Neuron (in vitro differentiated cells): ENCODE results near the gene TM4SF4.

Experiments
- H2AFZ ChIP-seq: one replicate; pipeline ENCODE4 v1.6.1; 2013; ENCODE audit warnings: low read depth, mild to moderate bottlenecking, inconsistent platforms, low read length, moderate library complexity
- H3K27me3 ChIP-seq: one replicate; pipeline ENCODE4 v1.6.1; 2013; ENCODE audit warnings: low read length; ENCODE audit not compliant: insufficient read depth
- H3K36me3 ChIP-seq: one replicate; pipeline ENCODE4 v1.6.1; 2013; ENCODE audit warnings: low read length; ENCODE audit not compliant: insufficient read depth
- H3K4me1 ChIP-seq: one replicate; pipeline ENCODE4 v1.6.1; 2013; ENCODE audit warnings: low read length; ENCODE audit not compliant: insufficient read depth
- H3K4me3 ChIP-seq: 2 replicates; pipeline ENCODE4 v1.5.1; 2013; ENCODE audit warnings: mild to moderate bottlenecking, low read length, moderate library complexity
- H3K9me3 ChIP-seq: one replicate; pipeline ENCODE4 v1.6.1; 2013; ENCODE audit warnings: low read length

Gene TM4SF4

DNA sequence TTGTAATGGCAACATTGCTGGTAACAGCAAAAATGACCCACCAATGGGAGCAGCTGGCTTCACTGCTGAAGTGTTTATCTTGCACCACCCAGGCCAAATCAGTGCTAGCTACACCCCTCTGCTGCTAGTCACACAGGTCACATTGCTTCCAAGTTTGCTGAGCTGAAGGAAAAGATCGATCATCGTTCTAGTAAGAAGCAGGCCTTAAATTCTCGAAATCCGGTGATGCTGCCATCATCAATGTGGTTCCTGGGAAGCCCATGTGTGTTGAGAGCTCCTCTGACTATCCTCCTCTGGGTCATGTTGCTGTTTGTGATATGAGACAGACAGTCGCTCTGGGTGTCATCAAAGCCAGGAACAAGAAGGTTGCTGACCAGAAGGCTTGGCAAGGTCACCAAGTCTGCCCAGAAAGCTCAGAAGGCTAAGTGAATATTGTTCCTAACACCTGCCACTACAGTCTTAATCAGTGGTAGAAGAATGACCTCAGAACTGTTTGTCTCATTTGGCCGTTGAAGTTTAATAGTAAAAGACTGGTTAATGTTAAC lies 21.2 kb downstream of the TM4SF4 start:
- no peak overlapping the region for H2AFZ ChIP-seq
- no peaks in the 10 kb centered on the region for H3K4me1 ChIP-seq
- H3K9me3 ChIP-seq: no peaks in the 10 kb centered on the region
- no peaks in the 10 kb centered on the region for H3K36me3 ChIP-seq
- no peak overlapping the region for H3K4me3 ChIP-seq
- H3K27me3 ChIP-seq: peaks cover 6% of the 10 kb centered on the region

DNA sequence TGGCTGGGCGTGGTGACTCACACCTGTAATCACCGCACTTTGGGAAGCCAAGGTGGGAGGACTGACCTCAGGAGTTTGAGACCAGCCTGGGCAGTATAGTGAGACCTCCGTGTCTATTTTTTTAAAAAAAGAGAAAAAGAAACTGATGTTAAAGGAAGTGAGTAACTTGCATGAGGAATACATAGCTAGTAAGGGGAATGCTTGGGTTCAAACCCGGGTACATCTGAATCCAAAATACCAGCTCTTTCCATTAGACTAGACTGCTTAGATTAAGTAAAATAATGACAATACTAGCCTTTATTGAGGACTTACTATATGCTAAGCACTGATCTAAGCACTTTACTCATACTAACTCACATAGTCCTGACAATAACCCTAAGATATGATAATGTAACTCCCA lies 22.4 kb downstream of the TM4SF4 start:
- Histone ChIP-seq H3K4me3 (no peak overlapping the region), H3K27me3 (peaks cover 6% of the 10 kb centered on the region), H3K4me1 (no peaks in the 10 kb centered on the region), H3K36me3 (no peaks in the 10 kb centered on the region), H3K9me3 (no peaks in the 10 kb centered on the region), H2AFZ (no peak overlapping the region)

DNA sequence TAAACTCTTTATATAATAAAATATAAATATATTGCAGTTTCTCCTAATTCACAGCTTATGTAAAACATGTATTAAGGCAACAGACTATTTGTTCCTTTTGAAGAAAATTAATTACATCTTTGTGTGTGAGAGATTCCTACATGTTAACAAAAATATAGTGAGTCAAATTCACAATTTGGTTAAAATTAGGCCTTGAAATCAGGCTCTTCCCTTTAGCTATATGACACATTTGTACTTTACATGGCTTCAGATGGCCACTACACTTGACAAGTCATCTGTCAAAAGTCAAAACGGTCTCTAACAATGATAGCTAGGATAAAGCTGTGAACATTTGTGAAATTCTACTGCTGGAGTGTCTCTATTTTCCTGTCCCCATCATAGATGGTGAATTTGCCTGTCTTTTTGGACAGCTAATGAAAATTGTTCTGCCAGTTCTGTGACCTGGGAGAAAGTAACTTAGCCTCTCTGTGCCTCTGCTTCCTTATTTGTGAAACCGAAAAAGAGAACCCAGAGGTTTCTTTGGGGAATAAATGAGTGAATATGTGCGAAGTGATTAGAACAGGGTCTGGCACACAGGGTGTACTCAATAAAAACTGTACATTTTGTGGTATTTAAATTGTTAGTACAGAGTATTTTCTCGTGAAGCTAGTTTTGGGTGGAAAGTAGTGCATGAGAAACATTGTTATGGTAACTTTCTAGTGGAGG lies 23.6 kb downstream of the TM4SF4 start:
- Histone ChIP-seq H3K36me3 (no peaks in the 10 kb centered on the region), H2AFZ (no peak overlapping the region), H3K9me3 (no peaks in the 10 kb centered on the region), H3K27me3 (no peaks in the 10 kb centered on the region), H3K4me1 (no peaks in the 10 kb centered on the region), H3K4me3 (no peak overlapping the region)

DNA sequence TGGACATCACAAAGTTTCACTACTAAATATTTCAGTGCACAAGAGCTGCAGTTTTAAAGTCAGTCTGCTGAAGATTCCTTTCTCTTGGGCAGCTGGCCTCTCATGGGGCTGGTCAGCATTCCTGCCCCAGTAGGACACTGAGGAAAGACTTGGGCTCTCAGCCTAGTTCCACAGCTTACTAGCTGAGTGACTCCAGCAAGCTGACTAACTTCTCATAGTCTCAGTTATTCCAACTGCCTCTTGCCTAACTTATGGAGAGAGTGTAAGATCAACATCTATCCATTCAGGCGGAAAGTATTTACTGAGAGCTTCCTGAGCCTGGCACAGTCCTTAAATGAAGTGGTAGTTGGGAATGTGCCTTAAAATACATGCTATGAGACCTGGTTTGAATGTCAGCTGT lies 27.0 kb downstream of the TM4SF4 start:
- H3K27me3 ChIP-seq: no peaks in the 10 kb centered on the region
- no peaks in the 10 kb centered on the region for H3K9me3 ChIP-seq
- no peak overlapping the region for H3K4me3 ChIP-seq
- no peaks in the 10 kb centered on the region for H3K4me1 ChIP-seq
- no peaks in the 10 kb centered on the region for H3K36me3 ChIP-seq
- no peak overlapping the region for H2AFZ ChIP-seq

DNA sequence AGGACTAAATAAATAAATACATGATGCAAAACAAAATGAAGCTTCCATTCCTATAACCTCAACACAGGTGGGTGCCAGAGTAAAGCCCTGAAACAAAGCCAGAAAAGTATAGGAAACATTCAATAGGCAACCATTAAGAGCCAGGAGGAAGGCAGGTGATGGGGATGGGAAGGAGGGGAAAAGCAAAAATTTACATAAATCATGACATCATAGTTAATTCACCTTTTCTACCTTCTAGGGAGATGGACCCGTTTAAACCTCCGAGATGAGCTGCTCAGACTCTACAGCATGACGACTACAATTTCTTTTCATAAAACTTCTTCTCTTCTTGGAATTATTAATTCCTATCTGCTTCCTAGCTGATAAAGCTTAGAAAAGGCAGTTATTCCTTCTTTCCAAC lies 27.9 kb downstream of the TM4SF4 start:
- Histone ChIP-seq H3K9me3 (no peaks in the 10 kb centered on the region), H3K27me3 (no peaks in the 10 kb centered on the region), H3K4me1 (no peaks in the 10 kb centered on the region), H3K36me3 (no peaks in the 10 kb centered on the region), H2AFZ (no peak overlapping the region), H3K4me3 (no peak overlapping the region)

DNA sequence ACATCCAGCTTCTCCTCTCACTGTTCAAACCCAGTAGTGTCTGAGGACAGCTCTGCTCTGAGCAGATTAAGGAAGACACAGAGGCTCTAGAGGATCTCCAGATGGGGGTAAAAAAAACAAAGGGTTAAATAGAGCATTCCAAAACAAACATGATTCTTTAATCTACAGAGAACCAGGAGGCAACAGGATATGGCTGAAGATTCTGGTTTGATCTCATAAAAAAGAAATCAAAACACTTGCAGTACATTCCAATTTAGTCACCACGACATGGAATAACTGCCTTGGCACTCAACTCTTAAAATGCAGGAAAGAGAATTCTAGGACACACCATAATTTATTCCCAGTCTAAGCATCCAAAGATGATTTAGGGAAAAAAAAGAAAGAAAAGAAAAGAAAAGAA lies 32.0 kb downstream of the TM4SF4 start:
- Histone ChIP-seq H3K27me3 (no peaks in the 10 kb centered on the region), H2AFZ (no peak overlapping the region), H3K9me3 (no peaks in the 10 kb centered on the region), H3K36me3 (no peaks in the 10 kb centered on the region), H3K4me3 (no peak overlapping the region), H3K4me1 (no peaks in the 10 kb centered on the region)

DNA sequence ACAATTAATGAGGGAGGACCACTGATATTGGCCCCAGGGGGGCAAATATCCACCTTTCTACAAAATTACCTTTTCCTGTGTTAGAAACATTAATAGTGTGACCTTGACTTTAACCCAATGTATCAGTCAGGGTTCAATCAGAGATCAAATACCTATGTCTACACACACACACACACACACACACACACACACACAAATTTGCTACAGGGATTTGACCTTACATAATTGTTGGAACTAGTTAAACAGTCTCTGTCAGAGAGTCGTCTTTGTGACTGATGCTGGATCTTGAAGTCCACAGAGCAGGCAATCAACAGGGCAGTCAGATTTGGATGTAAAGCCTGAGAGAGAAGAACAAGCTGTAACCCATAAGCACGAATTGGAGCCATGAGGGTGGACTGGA lies 32.5 kb downstream of the TM4SF4 start:
- no peak overlapping the region for H3K4me3 ChIP-seq
- no peaks in the 10 kb centered on the region for H3K4me1 ChIP-seq
- H2AFZ ChIP-seq: no peak overlapping the region
- no peaks in the 10 kb centered on the region for H3K27me3 ChIP-seq
- no peaks in the 10 kb centered on the region for H3K9me3 ChIP-seq
- no peaks in the 10 kb centered on the region for H3K36me3 ChIP-seq

DNA sequence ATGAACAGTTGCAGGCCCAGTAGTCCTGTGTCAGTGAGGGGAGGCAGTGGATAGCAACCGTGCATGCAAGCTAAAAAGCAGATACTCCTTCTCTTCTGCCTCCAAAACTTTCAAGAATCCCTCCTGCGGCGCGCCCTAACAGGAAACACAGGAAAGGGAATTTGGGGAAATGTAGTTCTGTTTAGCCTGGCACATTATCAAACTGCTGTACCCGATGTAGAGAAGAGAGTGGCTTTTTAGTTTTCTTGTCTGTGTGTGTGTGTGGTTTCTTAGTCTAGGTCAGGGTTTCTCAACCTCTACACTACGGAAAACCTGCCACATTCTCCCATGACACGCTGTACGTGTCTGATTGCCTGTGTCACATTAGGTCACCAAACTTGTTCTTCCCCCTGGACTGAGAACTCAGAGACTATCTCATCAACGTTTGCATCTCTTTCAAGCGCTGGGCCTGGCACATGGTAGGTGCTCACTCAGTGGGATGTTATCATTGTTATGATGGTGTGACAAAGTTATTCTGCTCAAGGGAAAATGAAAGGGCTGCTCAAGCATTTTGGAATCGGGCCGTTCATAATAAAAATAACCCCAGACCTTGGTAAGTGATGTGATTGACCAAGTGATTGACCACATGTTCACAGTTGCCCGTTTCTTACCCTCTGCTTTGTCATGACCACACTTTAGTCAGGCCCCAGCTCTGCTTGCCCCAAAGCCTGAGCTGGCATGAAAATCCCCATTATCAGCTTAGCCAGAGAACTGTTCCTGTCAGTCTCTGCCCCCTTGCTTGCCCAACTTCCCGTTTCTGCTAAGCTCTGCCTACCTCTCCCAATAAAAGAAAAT lies 33.2 kb downstream of the TM4SF4 start:
- Histone ChIP-seq H3K9me3 (no peaks in the 10 kb centered on the region), H3K4me1 (no peaks in the 10 kb centered on the region), H2AFZ (no peak overlapping the region), H3K36me3 (no peaks in the 10 kb centered on the region), H3K27me3 (no peaks in the 10 kb centered on the region), H3K4me3 (no peak overlapping the region)

DNA sequence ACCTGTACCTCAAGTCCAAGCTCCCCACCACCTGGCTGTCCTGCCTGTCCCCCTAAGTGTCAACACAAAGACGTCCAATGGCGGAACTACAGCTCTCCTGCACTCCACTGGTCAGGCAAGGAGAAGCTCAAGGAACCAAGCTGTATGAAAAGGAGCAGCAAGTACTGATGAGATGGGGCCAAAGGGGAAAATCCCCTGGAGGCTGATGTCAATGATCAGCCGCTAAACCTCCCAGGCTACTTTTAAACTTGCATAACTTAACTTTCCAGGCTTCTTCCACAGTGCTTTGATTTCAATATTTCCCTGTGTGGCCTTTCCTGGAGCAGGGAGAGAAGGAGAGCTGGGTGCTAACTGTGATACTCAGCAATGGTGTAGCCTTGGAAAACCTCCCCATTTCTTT lies 35.0 kb downstream of the TM4SF4 start:
- Histone ChIP-seq H3K4me3 (no peak overlapping the region), H3K9me3 (no peaks in the 10 kb centered on the region), H3K36me3 (no peaks in the 10 kb centered on the region), H3K4me1 (no peaks in the 10 kb centered on the region), H2AFZ (no peak overlapping the region), H3K27me3 (no peaks in the 10 kb centered on the region)

DNA sequence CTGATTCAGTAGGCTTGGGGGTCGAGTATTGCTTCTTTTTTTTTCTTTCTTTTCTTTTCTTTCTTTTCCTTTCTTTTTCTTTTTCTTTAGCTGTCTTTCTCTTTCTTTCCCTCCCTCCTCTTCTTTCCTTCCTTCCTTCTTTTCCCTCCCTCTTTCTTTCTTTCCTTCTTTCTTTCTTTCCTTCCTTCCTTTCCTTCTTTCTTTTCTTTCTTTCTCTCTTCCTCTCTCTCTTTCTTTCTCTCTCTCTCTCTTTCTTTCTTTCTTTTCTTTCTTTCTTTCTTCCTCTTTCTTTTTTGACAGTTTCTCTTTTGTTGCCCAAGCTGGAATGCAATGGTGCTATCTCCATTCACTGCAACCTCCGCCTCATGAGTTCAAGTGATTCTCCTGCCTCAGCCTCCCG lies 36.0 kb downstream of the TM4SF4 start:
- Histone ChIP-seq H3K27me3 (no peaks in the 10 kb centered on the region), H2AFZ (no peak overlapping the region), H3K4me3 (no peak overlapping the region), H3K4me1 (no peaks in the 10 kb centered on the region), H3K36me3 (no peaks in the 10 kb centered on the region), H3K9me3 (no peaks in the 10 kb centered on the region)

DNA sequence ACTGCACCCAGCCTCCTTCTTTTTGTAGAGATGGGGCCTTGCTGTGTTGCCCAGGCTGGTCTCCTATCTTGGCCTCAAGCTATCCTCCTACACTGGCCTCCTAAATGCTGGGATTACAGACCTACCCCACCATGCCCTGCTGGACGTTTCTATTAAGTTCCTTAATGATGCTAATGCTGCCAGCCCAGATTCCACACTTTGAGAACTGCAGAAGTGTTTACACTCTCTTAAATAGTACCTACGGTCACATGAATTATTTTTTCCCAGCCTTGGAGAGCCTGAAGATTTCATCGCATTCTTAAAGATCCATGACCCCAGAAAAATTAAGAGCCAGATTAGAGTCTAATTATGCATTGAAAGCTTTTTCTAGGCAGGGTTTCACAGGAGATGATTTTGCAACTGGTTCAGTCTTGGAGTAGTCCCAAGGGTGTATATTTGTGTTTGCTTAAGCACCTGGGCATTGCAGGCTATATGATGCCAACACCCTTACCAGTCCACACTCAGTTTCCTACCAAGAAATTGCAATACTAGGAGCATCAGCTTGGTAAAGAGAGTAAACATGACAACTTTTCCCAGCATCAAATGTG lies 36.6 kb downstream of the TM4SF4 start:
- Histone ChIP-seq H3K9me3 (no peaks in the 10 kb centered on the region), H3K4me1 (no peaks in the 10 kb centered on the region), H3K27me3 (no peaks in the 10 kb centered on the region), H2AFZ (no peak overlapping the region), H3K36me3 (no peaks in the 10 kb centered on the region), H3K4me3 (no peak overlapping the region)

DNA sequence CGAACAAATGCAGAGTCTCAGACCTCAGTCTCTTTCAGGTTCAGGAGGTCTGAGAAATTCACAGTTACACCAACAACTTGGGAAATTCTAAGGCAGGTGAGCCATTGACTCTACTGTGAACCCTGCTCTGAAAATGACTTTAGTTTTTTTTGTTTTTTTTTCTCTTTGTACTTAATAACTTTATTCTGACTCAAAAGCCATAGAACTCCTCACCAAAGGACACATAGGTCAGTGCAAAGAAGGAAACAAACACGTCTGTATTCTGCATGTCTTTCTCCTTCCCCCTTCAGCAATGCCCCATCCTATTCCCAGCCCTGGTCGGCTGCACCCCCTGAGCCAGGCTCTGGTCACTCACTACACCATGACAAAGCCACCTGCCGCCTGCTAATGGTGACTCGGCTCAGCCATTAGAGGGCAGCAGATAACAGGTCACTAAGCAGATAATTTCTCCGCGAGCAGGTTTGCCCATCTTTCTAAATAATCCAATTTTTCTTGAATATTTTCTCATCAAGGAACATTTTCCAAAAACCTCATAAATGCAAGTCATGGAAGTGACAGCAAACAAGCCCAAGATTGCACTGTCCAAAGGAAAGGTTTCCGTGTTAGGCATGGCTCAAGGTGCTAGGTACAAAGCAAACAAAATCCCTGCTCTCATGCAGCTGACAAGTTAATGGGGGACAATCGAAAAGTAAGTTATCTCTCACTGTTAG lies 37.7 kb downstream of the TM4SF4 start:
- Histone ChIP-seq H3K27me3 (no peaks in the 10 kb centered on the region), H3K4me3 (no peak overlapping the region), H2AFZ (no peak overlapping the region), H3K4me1 (no peaks in the 10 kb centered on the region), H3K9me3 (no peaks in the 10 kb centered on the region), H3K36me3 (peaks cover 4% of the 10 kb centered on the region)

DNA sequence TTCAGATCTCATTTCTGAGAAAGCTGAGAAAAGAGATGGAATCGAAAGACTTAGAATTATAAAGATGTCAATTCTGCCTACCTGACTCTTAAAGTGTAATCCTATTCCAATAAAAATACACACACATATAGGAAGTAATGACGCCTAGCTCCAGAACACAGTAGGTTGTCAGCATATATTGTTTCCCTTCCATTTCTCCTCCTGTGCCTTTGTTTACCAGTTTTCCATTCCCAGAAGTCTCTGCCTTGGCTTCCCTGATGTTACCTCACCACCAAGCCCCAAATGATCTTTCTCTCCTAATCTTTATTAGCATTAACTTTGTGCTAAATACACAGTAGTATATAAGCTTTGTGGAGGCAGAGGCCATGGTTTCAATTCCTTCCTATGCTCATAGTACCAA lies 40.0 kb downstream of the TM4SF4 start:
- H3K27me3 ChIP-seq: no peaks in the 10 kb centered on the region
- no peak overlapping the region for H3K4me3 ChIP-seq
- H2AFZ ChIP-seq: no peak overlapping the region
- no peaks in the 10 kb centered on the region for H3K4me1 ChIP-seq
- H3K36me3 ChIP-seq: peaks cover 14% of the 10 kb centered on the region
- no peaks in the 10 kb centered on the region for H3K9me3 ChIP-seq
